H1 (cell line): Measurements from ENCODE around the gene RAD18. TPM values are rescaled to one million over a fixed set of nuclear protein-coding genes. Genes with fewer than 3 reads are reported as not detected.

ENCODE experiments used
- CTCF ChIA-PET: fragments of 300-600 bp; sonication (Branson Sonifier 250); formaldehyde crosslinking; loops from one replicate; lab custom pipeline; 2021; ENCODE audit not compliant: partially characterized antibody; lab: Charles Lee
- POLR2A ChIA-PET: fragments of 300-600 bp; sonication (Branson Sonifier 250); formaldehyde crosslinking; loops from one replicate; lab custom pipeline; 2021; ENCODE audit warnings: inconsistent platforms; ENCODE audit not compliant: partially characterized antibody; lab: Charles Lee
- DNase-seq, 2 experiments: peaks; one replicate each; pipeline versions ENCODE4 v3.0.0 to v3.0.0-alpha.2; 2010 to 2022; ENCODE audit warnings: low spot score in 2 of 2, low read depth in 1 of 2, mixed read lengths in 1 of 2
- FAIRE-seq: peaks from 2 replicates; lab custom pipeline; 2011; peaks lifted over from hg19 to GRCh38; lab: Jason Lieb, UNC
- H2AFZ ChIP-seq: 2 replicates; pipeline ENCODE4 v1.8.1; 2012; ENCODE audit warnings: low read length, inconsistent platforms
- H2AK5ac ChIP-seq: 2 replicates; pipeline ENCODE4 v1.6.1; 2013; ENCODE audit warnings: low read depth, low read length
- H2BK120ac ChIP-seq: replicated peaks from 2 replicates; pipeline ENCODE3; 2013; ENCODE audit warnings: low read depth, low read length, inconsistent platforms
- H2BK12ac ChIP-seq: 2 replicates; pipeline ENCODE4 v1.6.1; 2013; ENCODE audit warnings: low read depth, low read length
- H2BK15ac ChIP-seq: 2 replicates; pipeline ENCODE4 v1.6.1; 2013; ENCODE audit warnings: low read length
- H2BK20ac ChIP-seq: 2 replicates; pipeline ENCODE4 v1.6.1; 2013; ENCODE audit warnings: low read length
- H2BK5ac ChIP-seq: 2 replicates; pipeline ENCODE4 v1.6.1; 2013; ENCODE audit warnings: low read depth, low read length
- H3K14ac ChIP-seq: 2 replicates; pipeline ENCODE4 v1.6.1; 2013; ENCODE audit warnings: inconsistent platforms; ENCODE audit not compliant: insufficient read length
- H3K18ac ChIP-seq: 2 replicates; pipeline ENCODE4 v1.6.1; 2013; ENCODE audit warnings: low read length; ENCODE audit errors: extremely low read depth
- H3K23ac ChIP-seq: 2 replicates; pipeline ENCODE4 v1.6.1; 2013; ENCODE audit warnings: inconsistent platforms; ENCODE audit not compliant: insufficient read length
- H3K23me2 ChIP-seq: 2 replicates; pipeline ENCODE4 v1.6.1; 2013; ENCODE audit warnings: low read depth, low read length
- H3K27ac ChIP-seq: 2 replicates; pipeline ENCODE4 v1.6.1; 2011; ENCODE audit warnings: low read depth, low read length, inconsistent platforms
- H3K27me3 ChIP-seq, 4 experiments: replicated peaks in 1 of 4; 1 replicate in 1 of 4; 2 replicates in 3 of 4; pipeline versions ENCODE4 v1.6.1 to v1.8.1; 2011 to 2013; ENCODE audit warnings: low read length in 3 of 4, mild to moderate bottlenecking in 3 of 4, inconsistent platforms in 2 of 4, mixed read lengths in 2 of 4, moderate library complexity in 1 of 4; ENCODE audit not compliant: control insufficient read depth in 3 of 4, insufficient read depth in 3 of 4; ENCODE audit errors: extremely low read depth in 1 of 4
- H3K36me3 ChIP-seq, 4 experiments: 2 replicates each; pipeline versions ENCODE4 v1.6.1 to v1.8.1; 2011 to 2013; ENCODE audit warnings: mild to moderate bottlenecking in 4 of 4, low read length in 3 of 4, moderate library complexity in 2 of 4, control low read depth in 1 of 4, inconsistent platforms in 1 of 4; ENCODE audit not compliant: insufficient read depth in 4 of 4, control insufficient read depth in 2 of 4
- H3K4ac ChIP-seq: replicated peaks from 2 replicates; pipeline ENCODE3; 2013; ENCODE audit warnings: low read length, low read depth, mixed read lengths, inconsistent platforms; ENCODE audit not compliant: insufficient read length
- H3K4me1 ChIP-seq, 4 experiments: replicated peaks in 1 of 4; 1 replicate in 1 of 4; 2 replicates in 3 of 4; pipeline versions ENCODE4 v1.6.1 to v1.8.1; 2011 to 2013; ENCODE audit warnings: low read length in 3 of 4, inconsistent platforms in 2 of 4, mixed read lengths in 1 of 4; ENCODE audit not compliant: insufficient read depth in 4 of 4, control insufficient read depth in 3 of 4
- H3K4me2 ChIP-seq, 2 experiments: 2 replicates each; pipeline versions ENCODE4 v1.6.1 to v1.8.1; 2011 to 2013; ENCODE audit warnings: low read depth in 2 of 2, low read length in 2 of 2, control low read depth in 1 of 2, inconsistent platforms in 1 of 2, mild to moderate bottlenecking in 1 of 2; ENCODE audit not compliant: insufficient read depth in 1 of 2
- H3K4me3 ChIP-seq, 4 experiments: fragments of 200-600, 300-600 bp in 1 of 4; sonication (generic), shearing (Covaris generic), sonication (Bioruptor Twin) in 1 of 4; 2 replicates each; pipeline versions ENCODE4 v1.5.1 to v1.8.1; 2011 to 2016; ENCODE audit warnings: low read length in 4 of 4, low read depth in 3 of 4, control low read depth in 2 of 4, inconsistent platforms in 2 of 4, mild to moderate bottlenecking in 2 of 4, mixed read lengths in 1 of 4, moderate library complexity in 1 of 4; ENCODE audit not compliant: insufficient read depth in 2 of 4; ENCODE audit errors: extremely low read depth in 1 of 4
- H3K56ac ChIP-seq: replicated peaks from 2 replicates; pipeline ENCODE3; 2013; ENCODE audit warnings: low read depth, mild to moderate bottlenecking, mixed read lengths, low read length, inconsistent platforms; ENCODE audit not compliant: insufficient read length
- H3K79me1 ChIP-seq: 2 replicates; pipeline ENCODE4 v1.6.1; 2013; ENCODE audit warnings: low read depth, low read length, control low read depth
- H3K79me2 ChIP-seq, 2 experiments: 2 replicates each; pipeline versions ENCODE4 v1.6.1 to v1.8.1; 2012 to 2013; ENCODE audit warnings: low read length in 2 of 2, mild to moderate bottlenecking in 2 of 2, inconsistent platforms in 1 of 2; ENCODE audit not compliant: insufficient read depth in 2 of 2, control insufficient read depth in 1 of 2
- H3K9ac ChIP-seq, 4 experiments: replicated peaks in 1 of 4; 1 replicate in 1 of 4; 2 replicates in 3 of 4; pipeline versions ENCODE4 v1.6.1 to v1.8.1; 2011 to 2013; ENCODE audit warnings: low read depth in 3 of 4, low read length in 3 of 4, control low read depth in 2 of 4, mild to moderate bottlenecking in 2 of 4, moderate library complexity in 2 of 4, inconsistent platforms in 1 of 4; ENCODE audit errors: extremely low read depth in 1 of 4
- H3K9me3 ChIP-seq, 2 experiments: 2 replicates each; pipeline versions ENCODE4 v1.6.1 to v1.8.1; 2012 to 2013; ENCODE audit warnings: mild to moderate bottlenecking in 2 of 2, moderate library complexity in 2 of 2, control low read depth in 1 of 2, inconsistent platforms in 1 of 2, low read depth in 1 of 2, low read length in 1 of 2, mixed read lengths in 1 of 2; ENCODE audit not compliant: insufficient read depth in 2 of 2
- H4K20me1 ChIP-seq, 2 experiments: replicated peaks in 1 of 2; 2 replicates each; pipeline versions ENCODE3 to v1.8.1; 2011 to 2013; ENCODE audit warnings: inconsistent platforms in 2 of 2, low read length in 2 of 2, mild to moderate bottlenecking in 1 of 2; ENCODE audit not compliant: insufficient read depth in 2 of 2, control insufficient read depth in 1 of 2
- H4K5ac ChIP-seq: 2 replicates; pipeline ENCODE4 v1.6.1; 2013; ENCODE audit warnings: low read length, low read depth, mixed read lengths, inconsistent platforms; ENCODE audit not compliant: insufficient read length
- H4K8ac ChIP-seq: 2 replicates; pipeline ENCODE4 v1.8.0; 2013; ENCODE audit warnings: mild to moderate bottlenecking, moderate library complexity, low read length, inconsistent platforms; ENCODE audit not compliant: insufficient read depth; ENCODE audit errors: extremely low read depth
- H4K91ac ChIP-seq: replicated peaks from 2 replicates; pipeline ENCODE3; 2013; ENCODE audit warnings: low read length, mixed read lengths, inconsistent platforms; ENCODE audit not compliant: insufficient read length
- CTCF ChIP-seq, 3 experiments: IDR thresholded peaks; 1 replicate in 2 of 3; 2 replicates in 1 of 3; pipeline versions ENCODE4 v1.5.1 to v1.6.1; 2011; ENCODE audit warnings: low read length in 3 of 3, mild to moderate bottlenecking in 3 of 3, inconsistent platforms in 2 of 3, low read depth in 1 of 3, moderate library complexity in 1 of 3; ENCODE audit not compliant: insufficient read depth in 1 of 3; ENCODE audit errors: control extremely low read depth in 1 of 3
- GABPA ChIP-seq: IDR thresholded peaks from 2 replicates; pipeline ENCODE4 v1.6.1; 2011; ENCODE audit warnings: mild to moderate bottlenecking, low read length, moderate library complexity, borderline replicate concordance; ENCODE audit not compliant: insufficient read depth
- JUND ChIP-seq: IDR thresholded peaks from 2 replicates; pipeline ENCODE4 v1.6.1; 2011; ENCODE audit warnings: mild to moderate bottlenecking, improper control_type of control experiment, low read length
- POLR2A ChIP-seq, 2 experiments: IDR thresholded peaks; 1 replicate in 1 of 2; 2 replicates in 1 of 2; pipeline ENCODE4 v1.6.1; 2011; ENCODE audit warnings: low read depth in 2 of 2, low read length in 2 of 2, mild to moderate bottlenecking in 2 of 2; ENCODE audit errors: control extremely low read depth in 1 of 2
- RAD21 ChIP-seq, 2 experiments: IDR thresholded peaks in 1 of 2; conservative IDR thresholded peaks in 1 of 2; 2 replicates each; pipeline ENCODE4 v1.6.1; 2011; ENCODE audit warnings: low read depth in 2 of 2, low read length in 2 of 2, improper control_type of control experiment in 1 of 2, inconsistent platforms in 1 of 2, mild to moderate bottlenecking in 1 of 2, moderate library complexity in 1 of 2
- WGBS, 2 experiments: shearing (Covaris generic) in 1 of 2; methylation state at CpG; one replicate each; pipeline versions ENCODE4 v1.1.6 to v1.1.7; 2013 to 2015; ENCODE audit warnings: low lambda C conversion rate in 2 of 2, mixed read lengths in 2 of 2, inconsistent platforms in 1 of 2, low coverage in 1 of 2, missing lambda C conversion rate in 1 of 2; ENCODE audit not compliant: insufficient replicate concordance in 2 of 2, insufficient coverage in 1 of 2, insufficient read length in 1 of 2; ENCODE audit errors: extremely low coverage in 1 of 2, missing lambda C conversion rate in 1 of 2; 5-methylcytosine and 5-hydroxymethylcytosine counted together
- polyA plus RNA-seq, 7 experiments: library from polyadenylated mRNA; depleted of rRNA in 3 of 7; stranded (reverse) in 5 of 7; unstranded in 2 of 7; fragments of >200 nt in 5 of 7; fragments of 200-250 nt in 2 of 7; gene quantifications; 1 replicate in 5 of 7; 2 replicates in 1 of 7; 4 replicates in 1 of 7; pipeline versions ENCODE4 v1.2.1 to v1.2.3, GENCODE V29; 2011 to 2013; ENCODE audit warnings: missing spikeins in 2 of 7, mixed read lengths in 2 of 7
- total RNA-seq: library from RNA; stranded (reverse); fragmentation: NEBNext Ultra II Directional; extraction: Animal tissue kit (Norgen Biotek cat#: 25700); gene quantifications from 2 replicates; pipeline ENCODE4 v1.2.1, GENCODE V29; 2021

Gene RAD18
- total and polyA plus RNA-seq, 2 of the 8 experiments (the other 6 are each of a cell fraction or from before 2014, with no cell fraction given), result 13.0 to 23.2 TPM

- H4K8ac ChIP-seq, result no peak overlapping the region
- H3K9me3 ChIP-seq, result no peaks in the 10 kb centered on the region
- H2AFZ ChIP-seq, result no peak overlapping the region
- H3K4ac ChIP-seq, result no peak overlapping the region
- H3K56ac ChIP-seq, result no peak overlapping the region
- H3K4me1 ChIP-seq, result no peaks in the 10 kb centered on the region
- H4K5ac ChIP-seq, result no peak overlapping the region
- peaks cover 4 to 36% (median 19%) of the 10 kb centered on the region in 4 experiments for H3K36me3 ChIP-seq
- no peaks in the 10 kb centered on the region; the same call in 1 of the 2 replicates for H3K79me1 ChIP-seq
- H4K91ac ChIP-seq, result no peak overlapping the region
- H3K27me3 ChIP-seq, result no peaks in the 10 kb centered on the region
- no peak overlapping the region for H3K27ac ChIP-seq
- H3K9ac ChIP-seq, result no peak overlapping the region
- TF ChIP-seq GABPA (no peak), CTCF (IDR thresholded peaks at IDR 0.05; ENCODE audit: control extremely low read depth in 1 of 3, insufficient read depth in 1 of 3, low read depth in 1 of 3, low read length in 3 of 3) (peak in 1 of 3 experiments; percentile 26; a peak in 2 of 4 replicates), RAD21 (IDR thresholded peaks at IDR 0.05 in 1 of 2, conservative IDR thresholded peaks at IDR 0.05 in 1 of 2; ENCODE audit: low read depth in 2 of 2, low read length in 2 of 2) (peak in 1 of 2 experiments; percentile 23; a peak in 1 of 4 replicates), JUND (no peak), POLR2A (IDR thresholded peaks at IDR 0.05; ENCODE audit: control extremely low read depth in 1 of 2, low read depth in 2 of 2, low read length in 2 of 2) (no peak)
- H2BK20ac ChIP-seq, result no peak overlapping the region
- H3K4me2 ChIP-seq, result no peak overlapping the region
- H3K14ac ChIP-seq, result no peak overlapping the region
- H3K79me2 ChIP-seq, result no peaks in the 10 kb centered on the region
- H2BK12ac ChIP-seq, result no peak overlapping the region
- no peaks in the 10 kb centered on the region for H3K23me2 ChIP-seq
- H3K18ac ChIP-seq, result no peak overlapping the region
- no peak overlapping the region for H2AK5ac ChIP-seq
- no peak for FAIRE-seq
- no peak overlapping the region for H2BK5ac ChIP-seq
- no peak overlapping the region for H3K4me3 ChIP-seq
- H2BK120ac ChIP-seq, result no peak overlapping the region
- no peak overlapping the region for H3K23ac ChIP-seq
- POLR2A ChIA-PET, result no interaction called here
- 77% methylated on average over 1 of the region's 1 CpG; no CpG with 5 or more reads in 1 of the 2 experiments for WGBS, 2 experiments
- no peak for DNase-seq
- CTCF ChIA-PET, result interaction anchor here (1.1 to 1.9 kb wide), 4 partner anchors 9 to 17 kb away, joined by 3 to 5 read pairs (median 4); no protein-coding TSS in a partner anchor
- H2BK15ac ChIP-seq, result no peak overlapping the region
- peaks cover 0 to 1% of the 10 kb centered on the region in 2 experiments for H4K20me1 ChIP-seq
Observed at GRCh38 chr3:8938021-8938420, 25.3 kb downstream of the RAD18 start.
